Measurements from ENCODE around the gene AGBL4. TPM values are rescaled to one million over a fixed set of nuclear protein-coding genes. Genes with fewer than 3 reads are reported as not detected.
A peak's percentile ranks its signal among the peaks of the same experiment; 100 is the strongest.
"Not testable (repeated sequence)": the region's sequence is repeated elsewhere in the genome, so short reads cannot be mapped to it uniquely, and the experiment has no call there.

Gene AGBL4
- total RNA-seq, 1 experiment from 2014 or later: not detected

DNA sequence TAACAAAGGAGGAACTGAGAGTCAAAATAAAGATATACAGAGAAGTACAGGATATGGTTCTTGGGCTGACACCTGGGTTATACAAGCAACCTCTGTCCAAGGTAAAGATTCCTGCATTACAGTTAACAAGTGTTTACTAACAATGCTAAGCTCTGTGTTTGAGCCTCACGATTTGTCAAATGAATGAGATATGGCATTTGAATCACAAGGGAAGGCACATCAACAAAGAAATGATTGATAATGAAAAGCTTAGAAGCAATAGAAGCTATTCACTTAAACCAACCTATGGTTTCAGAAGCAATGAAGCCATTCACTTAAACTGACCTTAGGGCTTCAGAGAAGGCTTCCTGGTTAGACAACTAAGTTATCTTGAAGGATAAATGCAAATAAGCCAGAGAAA lies 199.5 kb downstream of the AGBL4 start:
- intact Hi-C loops (cut with micrococcal nuclease; ENCODE audit: unreplicated experiment): no loop called here
- Histone ChIP-seq H3K36me3 (ENCODE audit: control insufficient read depth, insufficient read depth, low read length) (no peaks in the 10 kb centered on the region), H3K9me3 (no peaks in the 10 kb centered on the region), H3K4me1 (no peaks in the 10 kb centered on the region), H3K27me3 (replicated peaks; ENCODE audit: control insufficient read depth, insufficient read depth, low read length) (no peaks in the 10 kb centered on the region), H3K4me3 (ENCODE audit: low read depth, low read length) (no peak overlapping the region)
- Mint-ChIP-seq H3K27ac (ENCODE audit: unreplicated experiment) (no peak overlapping the region), H3K27me3 (ENCODE audit: insufficient read depth, unreplicated experiment) (no peaks in the 10 kb centered on the region), H3K9me3 (ENCODE audit: unreplicated experiment) (peaks cover 21% of the 10 kb centered on the region), H3K4me3 (ENCODE audit: unreplicated experiment) (no peak overlapping the region), H3K4me1 (ENCODE audit: low read depth, unreplicated experiment) (no peaks in the 10 kb centered on the region), H3K36me3 (ENCODE audit: insufficient read depth, unreplicated experiment) (no peaks in the 10 kb centered on the region)
- POLR2A ChIA-PET: no interaction called here
- CTCF ChIA-PET: no interaction called here
- no TSS peak for BruUV-seq (replicated peaks)
- TF ChIP-seq, protein P1, sequence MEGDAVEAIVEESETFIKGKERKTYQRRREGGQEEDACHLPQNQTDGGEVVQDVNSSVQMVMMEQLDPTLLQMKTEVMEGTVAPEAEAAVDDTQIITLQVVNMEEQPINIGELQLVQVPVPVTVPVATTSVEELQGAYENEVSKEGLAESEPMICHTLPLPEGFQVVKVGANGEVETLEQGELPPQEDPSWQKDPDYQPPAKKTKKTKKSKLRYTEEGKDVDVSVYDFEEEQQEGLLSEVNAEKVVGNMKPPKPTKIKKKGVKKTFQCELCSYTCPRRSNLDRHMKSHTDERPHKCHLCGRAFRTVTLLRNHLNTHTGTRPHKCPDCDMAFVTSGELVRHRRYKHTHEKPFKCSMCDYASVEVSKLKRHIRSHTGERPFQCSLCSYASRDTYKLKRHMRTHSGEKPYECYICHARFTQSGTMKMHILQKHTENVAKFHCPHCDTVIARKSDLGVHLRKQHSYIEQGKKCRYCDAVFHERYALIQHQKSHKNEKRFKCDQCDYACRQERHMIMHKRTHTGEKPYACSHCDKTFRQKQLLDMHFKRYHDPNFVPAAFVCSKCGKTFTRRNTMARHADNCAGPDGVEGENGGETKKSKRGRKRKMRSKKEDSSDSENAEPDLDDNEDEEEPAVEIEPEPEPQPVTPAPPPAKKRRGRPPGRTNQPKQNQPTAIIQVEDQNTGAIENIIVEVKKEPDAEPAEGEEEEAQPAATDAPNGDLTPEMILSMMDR (IDR thresholded peaks at IDR 0.05; ENCODE audit: insufficient read depth in 1 of 2, low read depth in 1 of 2, low read length in 1 of 2, severe bottlenecking in 1 of 2, unreplicated experiment in 1 of 2): no peak
- DNase-seq: no peak

DNA sequence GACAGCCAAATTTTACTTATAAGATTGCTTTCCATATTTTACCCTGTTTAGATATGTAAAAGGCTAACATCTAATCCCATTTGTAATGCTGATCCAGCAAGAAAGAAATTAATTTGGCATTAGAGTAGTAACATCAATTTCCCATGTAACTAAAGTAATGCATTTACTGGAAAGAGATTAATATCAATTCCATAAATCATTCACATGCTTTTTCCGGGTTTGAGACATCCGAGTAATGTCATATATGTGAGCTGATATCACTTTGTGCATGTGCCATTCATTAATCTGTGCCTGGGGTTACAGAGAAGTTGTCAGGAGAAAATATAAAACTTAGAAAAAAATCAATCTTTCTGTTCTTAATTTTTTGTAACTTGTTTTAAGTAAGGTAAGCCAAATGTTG lies 206.1 kb downstream of the AGBL4 start:
- BruUV-seq (replicated peaks): no TSS peak
- no peaks in the 10 kb centered on the region for H3K36me3 Mint-ChIP-seq (ENCODE audit: insufficient read depth, unreplicated experiment)
- POLR2A ChIA-PET: no interaction called here
- Histone ChIP-seq H3K4me3 (ENCODE audit: low read depth, low read length) (no peak overlapping the region), H3K4me1 (no peaks in the 10 kb centered on the region), H3K36me3 (ENCODE audit: control insufficient read depth, insufficient read depth, low read length) (no peaks in the 10 kb centered on the region), H3K27me3 (replicated peaks; ENCODE audit: control insufficient read depth, insufficient read depth, low read length) (no peaks in the 10 kb centered on the region), H3K9me3 (no peaks in the 10 kb centered on the region)
- H3K27ac Mint-ChIP-seq (ENCODE audit: unreplicated experiment): no peak overlapping the region
- DNase-seq: no peak
- TF ChIP-seq, protein P1 (IDR thresholded peaks at IDR 0.05; ENCODE audit: insufficient read depth in 1 of 2, low read depth in 1 of 2, low read length in 1 of 2, severe bottlenecking in 1 of 2, unreplicated experiment in 1 of 2): no peak
- H3K4me1 Mint-ChIP-seq (ENCODE audit: low read depth, unreplicated experiment): no peaks in the 10 kb centered on the region
- peaks cover 3% of the 10 kb centered on the region for H3K9me3 Mint-ChIP-seq (ENCODE audit: unreplicated experiment)
- no peak overlapping the region for H3K4me3 Mint-ChIP-seq (ENCODE audit: unreplicated experiment)
- CTCF ChIA-PET: no interaction called here
- intact Hi-C loops (cut with micrococcal nuclease; ENCODE audit: unreplicated experiment): no loop called here
- no peaks in the 10 kb centered on the region for H3K27me3 Mint-ChIP-seq (ENCODE audit: insufficient read depth, unreplicated experiment)

DNA sequence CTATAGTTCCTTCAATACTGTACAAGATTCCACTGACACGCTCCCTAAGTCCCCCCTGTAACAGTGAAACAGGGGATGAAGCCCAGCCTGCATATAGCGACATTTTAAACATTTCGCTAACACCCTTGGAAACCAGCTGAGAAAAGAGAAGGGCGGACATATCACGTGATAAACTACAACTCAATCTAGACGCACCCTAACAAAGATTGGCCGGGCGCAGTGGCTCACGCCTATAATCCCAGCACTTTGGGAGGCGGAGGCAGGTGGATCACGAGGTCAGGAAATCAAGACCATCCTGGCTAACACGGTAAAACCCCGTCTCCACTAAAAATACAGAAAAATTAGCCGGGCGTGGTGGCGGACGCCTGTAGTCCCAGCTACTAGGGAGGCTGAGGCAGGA lies 236.7 kb downstream of the AGBL4 start:
- POLR2A ChIA-PET; H3K36me3 ChIP-seq (ENCODE audit: control insufficient read depth, insufficient read depth, low read length); DNase-seq; intact Hi-C loops (cut with micrococcal nuclease; ENCODE audit: unreplicated experiment); BruUV-seq (replicated peaks); H3K4me3 Mint-ChIP-seq (ENCODE audit: unreplicated experiment); H3K4me3 ChIP-seq (ENCODE audit: low read depth, low read length); H3K27me3 Mint-ChIP-seq (ENCODE audit: insufficient read depth, unreplicated experiment); H3K4me1 ChIP-seq; H3K9me3 Mint-ChIP-seq (ENCODE audit: unreplicated experiment); H3K27ac Mint-ChIP-seq (ENCODE audit: unreplicated experiment); H3K4me1 Mint-ChIP-seq (ENCODE audit: low read depth, unreplicated experiment); CTCF ChIA-PET; H3K9me3 ChIP-seq; H3K27me3 ChIP-seq (replicated peaks; ENCODE audit: control insufficient read depth, insufficient read depth, low read length); H3K36me3 Mint-ChIP-seq (ENCODE audit: insufficient read depth, unreplicated experiment): not testable (repeated sequence)

DNA sequence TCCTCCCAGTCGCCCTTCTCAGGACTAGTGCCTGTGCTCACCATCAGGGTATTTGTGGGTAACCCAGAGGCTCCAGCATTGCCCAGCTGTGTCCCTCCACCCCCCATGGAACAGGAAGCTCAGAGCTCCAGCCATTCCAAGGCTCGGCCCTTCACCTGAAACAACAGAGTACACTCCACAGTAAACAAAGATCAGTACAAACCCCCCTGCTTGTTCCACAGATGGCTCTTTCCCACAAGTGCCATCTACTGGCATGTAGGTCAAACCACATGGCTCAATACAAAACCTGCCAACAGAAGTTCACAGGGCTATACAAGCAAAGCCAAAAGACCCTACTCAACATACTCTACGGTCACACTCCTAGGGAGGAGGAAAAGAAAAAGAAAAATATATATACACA lies 258.7 kb downstream of the AGBL4 start:
- DNase-seq: peak in 1 of 2 experiments; percentile 3
- Histone ChIP-seq H3K36me3 (ENCODE audit: control insufficient read depth, insufficient read depth, low read length) (no peaks in the 10 kb centered on the region), H3K4me3 (ENCODE audit: low read depth, low read length) (no peak overlapping the region), H3K27me3 (replicated peaks; ENCODE audit: control insufficient read depth, insufficient read depth, low read length) (no peaks in the 10 kb centered on the region), H3K9me3 (no peaks in the 10 kb centered on the region), H3K4me1 (no peaks in the 10 kb centered on the region)
- H3K27ac Mint-ChIP-seq (ENCODE audit: unreplicated experiment): no peak overlapping the region
- H3K4me3 Mint-ChIP-seq (ENCODE audit: unreplicated experiment): no peak overlapping the region
- H3K9me3 Mint-ChIP-seq (ENCODE audit: unreplicated experiment): no peaks in the 10 kb centered on the region
- CTCF ChIA-PET: no interaction called here
- no peaks in the 10 kb centered on the region for H3K36me3 Mint-ChIP-seq (ENCODE audit: insufficient read depth, unreplicated experiment)
- no peaks in the 10 kb centered on the region for H3K4me1 Mint-ChIP-seq (ENCODE audit: low read depth, unreplicated experiment)
- no TSS peak for BruUV-seq (replicated peaks)
- H3K27me3 Mint-ChIP-seq (ENCODE audit: insufficient read depth, unreplicated experiment): no peaks in the 10 kb centered on the region
- TF ChIP-seq, protein P1 (IDR thresholded peaks at IDR 0.05; ENCODE audit: insufficient read depth in 1 of 2, low read depth in 1 of 2, low read length in 1 of 2, severe bottlenecking in 1 of 2, unreplicated experiment in 1 of 2): peak in 1 of 2 experiments; percentile 24
- intact Hi-C loops (cut with micrococcal nuclease; ENCODE audit: unreplicated experiment): no loop called here
- POLR2A ChIA-PET: no interaction called here

DNA sequence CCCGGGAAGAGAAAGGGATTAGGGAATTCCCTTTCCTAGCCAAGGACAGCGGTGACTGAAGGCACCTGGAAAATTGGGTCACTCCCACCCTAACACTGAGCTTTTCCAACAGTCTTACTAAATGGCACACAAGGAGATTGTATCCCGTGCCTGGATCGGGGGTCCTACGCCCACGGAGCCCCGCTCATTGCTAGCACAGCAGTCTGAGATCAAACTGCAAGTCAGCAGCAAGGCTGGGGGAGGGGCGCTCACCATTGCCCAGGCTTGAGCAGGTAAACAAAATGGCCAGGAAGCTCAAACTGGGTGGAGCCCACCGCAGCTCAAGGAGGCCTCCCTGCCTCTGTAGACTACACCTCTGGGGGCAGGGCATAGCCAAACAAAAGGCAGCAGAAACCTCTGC lies 285.6 kb downstream of the AGBL4 start:
- H3K36me3 Mint-ChIP-seq (ENCODE audit: insufficient read depth, unreplicated experiment); H3K27me3 ChIP-seq (replicated peaks; ENCODE audit: control insufficient read depth, insufficient read depth, low read length); H3K4me1 Mint-ChIP-seq (ENCODE audit: low read depth, unreplicated experiment); H3K27me3 Mint-ChIP-seq (ENCODE audit: insufficient read depth, unreplicated experiment); H3K4me3 ChIP-seq (ENCODE audit: low read depth, low read length); DNase-seq; H3K9me3 ChIP-seq; BruUV-seq (replicated peaks); intact Hi-C loops (cut with micrococcal nuclease; ENCODE audit: unreplicated experiment); H3K27ac Mint-ChIP-seq (ENCODE audit: unreplicated experiment); H3K4me1 ChIP-seq; POLR2A ChIA-PET; H3K4me3 Mint-ChIP-seq (ENCODE audit: unreplicated experiment); CTCF ChIA-PET; H3K36me3 ChIP-seq (ENCODE audit: control insufficient read depth, insufficient read depth, low read length): not testable (repeated sequence)
- H3K9me3 Mint-ChIP-seq (ENCODE audit: unreplicated experiment): peaks cover 39% of the 10 kb centered on the region
